Astrocyte of the spinal cord (primary cell): Measurements from ENCODE around the gene RPL19.
"Not testable (repeated sequence)": the region's sequence is repeated elsewhere in the genome, so short reads cannot be mapped to it uniquely, and the experiment has no call there.

Source experiments
- DNase-seq: peaks from one replicate; pipeline ENCODE4 v3.0.0; 2011; ENCODE audit warnings: low read depth, low spot score
- H3K4me3 ChIP-seq: 2 replicates; pipeline ENCODE4 v1.5.1; 2011; ENCODE audit warnings: low read depth, mild to moderate bottlenecking, low read length, moderate library complexity
- in situ Hi-C: cut with HindIII; loops from 2 replicates; pipeline ENCODE4 v1.10.0; 2017; ENCODE audit warnings: low sequenced_read_pairs
- TF ChIP-seq, protein P1 (sequence below): IDR thresholded peaks from 2 replicates; pipeline ENCODE4 v1.5.1; 2012; ENCODE audit warnings: low read depth, mild to moderate bottlenecking, low read length, inconsistent platforms

The RPL19 gene

DNA sequence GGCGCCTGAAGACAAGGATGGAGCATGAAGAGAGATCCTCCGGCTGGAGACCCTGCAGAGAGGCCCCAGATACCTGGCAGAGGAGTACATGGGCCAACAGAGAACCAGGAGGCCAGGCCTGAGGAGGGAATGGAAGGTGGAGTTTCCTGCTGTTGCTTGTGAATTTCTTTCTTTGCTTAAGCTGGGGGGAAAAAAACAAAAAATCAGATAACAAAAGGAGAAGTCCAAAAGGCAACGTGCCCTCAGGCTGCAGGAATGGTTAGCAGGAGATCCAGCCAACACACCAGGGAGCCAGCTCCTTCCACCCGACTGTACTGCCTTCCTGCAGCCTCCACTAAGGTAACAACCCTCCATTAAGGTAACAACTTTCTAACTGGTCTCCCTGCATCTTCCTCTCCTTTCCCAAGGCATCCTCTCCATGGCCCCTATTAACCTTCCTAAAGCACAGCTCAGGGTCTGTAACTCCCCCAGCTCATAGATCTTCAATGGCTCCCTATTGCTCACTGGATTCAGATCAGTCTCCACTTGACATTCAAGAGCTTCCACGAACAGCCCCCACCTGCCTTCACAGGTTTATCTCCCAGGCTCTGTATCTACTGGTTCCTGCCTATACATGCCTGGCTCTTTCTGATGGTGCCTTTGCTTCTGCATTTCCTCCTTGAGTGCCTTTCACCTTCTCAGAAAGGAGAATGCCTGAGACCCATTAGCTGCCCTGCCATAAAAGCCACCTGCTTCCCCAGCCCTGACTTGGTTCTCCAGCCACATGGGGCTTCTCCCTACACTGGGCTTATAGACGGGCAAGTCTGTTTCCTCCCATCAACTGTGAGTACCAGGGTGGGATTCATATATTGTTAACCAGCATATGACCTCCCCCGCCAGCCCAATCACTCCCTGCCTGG, 33.4 kb upstream of the RPL19 start:
- DNase-seq: no peak
- in situ Hi-C loops: no loop called here
- no peak overlapping the region for H3K4me3 ChIP-seq
- TF ChIP-seq, protein P1, sequence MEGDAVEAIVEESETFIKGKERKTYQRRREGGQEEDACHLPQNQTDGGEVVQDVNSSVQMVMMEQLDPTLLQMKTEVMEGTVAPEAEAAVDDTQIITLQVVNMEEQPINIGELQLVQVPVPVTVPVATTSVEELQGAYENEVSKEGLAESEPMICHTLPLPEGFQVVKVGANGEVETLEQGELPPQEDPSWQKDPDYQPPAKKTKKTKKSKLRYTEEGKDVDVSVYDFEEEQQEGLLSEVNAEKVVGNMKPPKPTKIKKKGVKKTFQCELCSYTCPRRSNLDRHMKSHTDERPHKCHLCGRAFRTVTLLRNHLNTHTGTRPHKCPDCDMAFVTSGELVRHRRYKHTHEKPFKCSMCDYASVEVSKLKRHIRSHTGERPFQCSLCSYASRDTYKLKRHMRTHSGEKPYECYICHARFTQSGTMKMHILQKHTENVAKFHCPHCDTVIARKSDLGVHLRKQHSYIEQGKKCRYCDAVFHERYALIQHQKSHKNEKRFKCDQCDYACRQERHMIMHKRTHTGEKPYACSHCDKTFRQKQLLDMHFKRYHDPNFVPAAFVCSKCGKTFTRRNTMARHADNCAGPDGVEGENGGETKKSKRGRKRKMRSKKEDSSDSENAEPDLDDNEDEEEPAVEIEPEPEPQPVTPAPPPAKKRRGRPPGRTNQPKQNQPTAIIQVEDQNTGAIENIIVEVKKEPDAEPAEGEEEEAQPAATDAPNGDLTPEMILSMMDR: no peak

DNA sequence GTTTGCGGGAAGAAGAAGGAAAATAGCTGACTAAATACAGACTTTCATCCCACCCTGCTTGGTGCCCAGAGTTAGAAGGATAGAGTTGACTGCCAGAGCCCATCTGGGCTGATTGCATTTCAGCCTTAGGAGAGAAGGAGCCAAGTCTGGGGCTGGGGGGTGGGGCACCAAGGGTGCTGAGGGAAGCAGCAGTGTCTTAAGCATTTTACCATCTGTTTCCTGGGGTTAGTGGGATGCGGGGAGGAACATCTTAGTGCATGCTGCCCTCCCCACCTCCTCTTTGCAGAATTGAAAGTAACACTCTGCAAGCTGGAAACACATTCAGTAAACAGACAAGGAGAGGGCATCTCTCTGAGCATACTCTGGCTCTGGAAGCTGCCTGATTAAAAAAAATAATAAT, 32.6 kb upstream of the RPL19 start:
- in situ Hi-C loops: no loop called here
- H3K4me3 ChIP-seq: no peak overlapping the region
- TF ChIP-seq, protein P1: no peak
- no peak for DNase-seq

DNA sequence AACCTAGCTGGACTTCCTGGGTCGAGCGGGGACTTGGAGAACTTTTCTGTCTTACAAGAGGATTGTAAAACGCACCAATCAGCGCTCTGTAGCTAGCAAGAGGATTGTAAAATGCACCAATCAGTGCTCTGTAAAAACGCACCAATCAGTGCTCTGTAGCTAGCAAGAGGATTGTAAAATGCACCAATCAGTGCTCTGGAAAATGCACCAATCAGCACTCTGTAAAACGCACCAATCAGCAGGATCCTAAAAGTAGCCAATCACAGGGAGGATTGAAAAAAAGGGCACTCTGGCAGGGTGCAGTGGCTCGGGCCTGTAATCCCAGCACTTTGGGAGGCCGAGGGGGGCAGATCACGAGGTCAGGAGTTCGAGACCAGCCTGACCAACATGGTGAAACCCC, 31.6 kb upstream of the RPL19 start:
- H3K4me3 ChIP-seq, DNase-seq, in situ Hi-C loops: not testable (repeated sequence)

DNA sequence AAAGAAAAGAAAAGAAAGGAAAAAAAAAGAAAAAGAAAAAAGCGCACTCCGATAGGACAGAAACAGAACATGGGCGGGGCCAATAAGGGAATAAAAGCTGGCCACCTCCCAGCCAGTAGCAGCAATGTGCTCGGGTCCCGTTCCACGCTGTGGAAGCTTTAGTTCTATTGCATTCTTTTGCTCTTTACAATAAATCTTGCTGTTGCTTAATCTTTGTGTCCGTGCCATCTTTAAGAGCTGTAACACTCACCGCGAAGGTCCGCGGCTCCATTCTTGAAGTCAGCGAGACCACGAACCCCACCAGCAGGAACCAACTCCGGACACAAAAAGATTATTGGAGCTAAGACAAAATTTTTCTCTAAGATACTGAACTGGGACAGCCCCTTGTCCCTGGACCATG, 31.0 kb upstream of the RPL19 start:
- in situ Hi-C loops: no loop called here
- no peak overlapping the region for H3K4me3 ChIP-seq
- no peak for DNase-seq
- TF ChIP-seq, protein P1: no peak

DNA sequence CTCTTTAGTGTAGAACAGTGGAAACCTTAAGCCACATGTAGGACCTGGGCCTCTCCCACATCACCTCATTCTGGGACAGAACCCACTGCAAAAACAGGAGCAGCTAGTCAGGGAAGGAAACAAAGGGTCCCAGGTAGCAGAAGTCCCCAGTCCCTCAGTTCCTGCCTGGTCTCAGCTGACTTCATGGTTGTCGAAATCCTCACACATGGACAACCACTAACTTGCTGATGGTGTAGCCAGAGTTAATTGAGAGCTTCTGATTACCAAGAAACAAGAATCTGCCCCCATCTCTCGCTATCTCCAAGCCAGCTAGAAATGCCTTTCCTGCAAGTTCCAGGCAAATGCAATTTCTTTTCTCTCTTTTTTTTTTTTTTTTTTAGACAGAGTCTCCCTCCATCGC, 30.6 kb upstream of the RPL19 start:
- DNase-seq: no peak
- H3K4me3 ChIP-seq: no peak overlapping the region
- TF ChIP-seq, protein P1: no peak
- in situ Hi-C loops: no loop called here

DNA sequence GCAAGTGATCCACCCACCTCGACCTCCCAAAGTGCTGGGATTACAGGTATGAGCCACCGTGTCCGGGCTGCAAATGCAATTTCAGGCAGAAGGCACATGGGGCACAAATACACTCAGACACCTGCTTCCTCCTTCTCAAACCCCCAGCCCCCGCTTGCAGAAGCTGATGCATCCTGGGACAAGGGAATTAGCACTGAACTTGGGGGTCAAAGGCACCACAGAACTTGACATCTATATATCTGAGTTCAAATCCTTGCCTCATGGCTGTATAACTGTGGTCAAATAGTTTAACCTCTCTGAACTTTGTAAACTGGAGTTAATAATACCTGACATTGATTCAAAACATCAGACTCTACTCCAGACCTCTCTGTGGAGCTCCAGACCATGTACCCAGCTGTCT, 30.0 kb upstream of the RPL19 start:
- TF ChIP-seq, protein P1: no peak
- no peak overlapping the region for H3K4me3 ChIP-seq
- in situ Hi-C loops: no loop called here
- DNase-seq: no peak

DNA sequence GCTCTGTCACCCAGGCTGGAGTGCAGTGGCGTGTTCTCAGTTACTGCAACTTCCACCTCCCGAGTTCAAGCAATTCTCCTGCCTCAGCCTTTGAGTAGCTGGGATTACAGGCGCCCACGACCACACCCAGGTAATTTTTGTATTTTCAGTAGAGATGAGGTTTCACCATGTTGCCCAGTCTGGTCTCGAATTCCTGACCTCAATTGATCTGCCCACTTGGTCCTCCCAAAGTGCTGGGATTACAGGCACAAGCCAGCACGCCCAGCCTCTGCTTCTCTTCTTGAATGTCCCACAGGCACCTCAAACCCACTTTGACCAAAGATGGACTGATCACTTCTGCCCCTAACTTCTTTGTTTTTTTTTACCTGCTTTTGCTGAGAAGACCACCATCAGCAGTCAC, 29.5 kb upstream of the RPL19 start:
- H3K4me3 ChIP-seq: no peak overlapping the region
- in situ Hi-C loops: no loop called here
- TF ChIP-seq, protein P1: no peak
- no peak for DNase-seq
